Measurements from ENCODE around the gene HIF3A. TPM values are rescaled to one million over a fixed set of nuclear protein-coding genes. Genes with fewer than 3 reads are reported as not detected.

The HIF3A gene
- total RNA-seq, 1 experiment from 2014 or later: 31.9 TPM

GRCh38 chr19:46317339-46317738 lies 20.5 kb downstream of the HIF3A start:
- H3K18ac ChIP-seq (ENCODE audit: insufficient read length, low read depth, low read length): no peak overlapping the region
- no peak overlapping the region for H3T11ph ChIP-seq (ENCODE audit: low read length)
- H4K91ac ChIP-seq (ENCODE audit: insufficient read length, low read depth, low read length): no peak overlapping the region
- no peaks in the 10 kb centered on the region for H3K4me1 Mint-ChIP-seq
- H3K23ac ChIP-seq (ENCODE audit: insufficient read length, low read depth, low read length): no peak overlapping the region
- no peak overlapping the region for H3K9ac ChIP-seq (ENCODE audit: extremely low read depth, insufficient read length, low read length)
- no peak overlapping the region for H3K4me2 ChIP-seq (ENCODE audit: insufficient read depth, insufficient read length, low read length)
- no peaks in the 10 kb centered on the region for H3K9me3 Mint-ChIP-seq
- no peaks in the 10 kb centered on the region for H3K79me2 ChIP-seq (ENCODE audit: insufficient read depth, low read length)
- no peak overlapping the region for H2BK12ac ChIP-seq (ENCODE audit: insufficient read length, low read depth, low read length)
- no peak overlapping the region for H2BK15ac ChIP-seq (ENCODE audit: low read depth, low read length)
- no peak overlapping the region for H2AK5ac ChIP-seq (ENCODE audit: insufficient read length, low read length)
- H3K27me3 Mint-ChIP-seq (ENCODE audit: low read depth): peaks cover 1% of the 10 kb centered on the region; the same call in 1 of the 2 replicates
- H3K79me1 ChIP-seq (ENCODE audit: insufficient read depth, low read depth, low read length, poor library complexity, severe bottlenecking): no peaks in the 10 kb centered on the region
- H2BK5ac ChIP-seq (ENCODE audit: insufficient read length, low read length): no peak overlapping the region
- no peak for TF ChIP-seq CTCF (conservative IDR thresholded peaks at IDR 0.05)
- H3K36me3 Mint-ChIP-seq (ENCODE audit: insufficient read depth in 1 of 3, low read depth in 3 of 3): peaks cover 22 to 53% (median 49%) of the 10 kb centered on the region in 3 experiments; a peak in 6 of 7 replicates
- H3K4me3 Mint-ChIP-seq: no peak overlapping the region
- H4K20me1 ChIP-seq (ENCODE audit: control insufficient read depth, insufficient read depth, insufficient read length): no peaks in the 10 kb centered on the region
- peak overlapping the region; percentile 2 to 56 (median 22); a peak in 4 of 7 replicates for H3K27ac Mint-ChIP-seq
- H2BK120ac ChIP-seq (ENCODE audit: low read depth, low read length, poor library complexity, severe bottlenecking): no peak overlapping the region
- no peak overlapping the region for H3K4ac ChIP-seq (ENCODE audit: low read depth, low read length)
- no peak overlapping the region for H4K5ac ChIP-seq (ENCODE audit: insufficient read length, low read depth, low read length)
- no peak overlapping the region for H4K8ac ChIP-seq (replicated peaks; ENCODE audit: insufficient read length, low read depth, low read length)
- no peak for DNase-seq
- H3K56ac ChIP-seq (ENCODE audit: insufficient read length, low read depth, low read length): no peak overlapping the region
- WGBS (ENCODE audit: extremely low coverage, insufficient read length, low lambda C conversion rate): no CpG with 5 or more reads among the region's 2 CpGs
- no peak overlapping the region for H3K14ac ChIP-seq (ENCODE audit: insufficient read depth, low read length)
- no peak overlapping the region for H2AFZ ChIP-seq (ENCODE audit: low read length)
- H3K27ac ChIP-seq (ENCODE audit: insufficient read length, low read depth, low read length): no peak overlapping the region
- H3K27me3 ChIP-seq (ENCODE audit: insufficient read depth, low read length): no peaks in the 10 kb centered on the region
- no peak overlapping the region for H2BK20ac ChIP-seq (ENCODE audit: low read depth, low read length, poor library complexity, severe bottlenecking)
- H3K4me1 ChIP-seq (ENCODE audit: insufficient read depth, low read length): no peaks in the 10 kb centered on the region
- H3K9me3 ChIP-seq (ENCODE audit: control insufficient read depth, low read depth, low read length): no peaks in the 10 kb centered on the region
- no peaks in the 10 kb centered on the region for H3K23me2 ChIP-seq (ENCODE audit: insufficient read length, low read depth, low read length, poor library complexity, severe bottlenecking)

All from H9 (cell line).